Measurements from ENCODE around the gene CELF4.

Gene CELF4

GRCh38 chr18:37572736-37573135 is 7.1 kb upstream of the CELF4 start:
- no peak for DNase-seq (ENCODE audit: low spot score)

GRCh38 chr18:37571266-37571665 is 5.7 kb upstream of the CELF4 start:
- DNase-seq (ENCODE audit: low spot score): no peak

GRCh38 chr18:37570336-37570930 is 4.8 kb upstream of the CELF4 start:
- no peak for DNase-seq (ENCODE audit: low spot score)

GRCh38 chr18:37568671-37569070 is 3.1 kb upstream of the CELF4 start:
- DNase-seq (ENCODE audit: low spot score): no peak

GRCh38 chr18:37567994-37568359 is 2.4 kb upstream of the CELF4 start:
- DNase-seq (ENCODE audit: low spot score): no peak

- DNase-seq (ENCODE audit: low spot score): no peak
These were observed 1.7 kb upstream of the CELF4 start for GRCh38 chr18:37567061-37567993.

- peak; percentile 10 for DNase-seq (ENCODE audit: low spot score)
These were observed 972 bp upstream of the CELF4 start for GRCh38 chr18:37566479-37567060.

- peak; percentile 55 for DNase-seq (ENCODE audit: low spot score)
These were observed 430 bp upstream of the CELF4 start for GRCh38 chr18:37565977-37566478.

- peak; percentile 52 for DNase-seq (ENCODE audit: low spot score)
These were observed 892 bp downstream of the CELF4 start for GRCh38 chr18:37564711-37565100.

GRCh38 chr18:37563931-37564392 is 1.6 kb downstream of the CELF4 start:
- DNase-seq (ENCODE audit: low spot score): no peak

- no peak for DNase-seq (ENCODE audit: low spot score)
These were observed 3.6 kb downstream of the CELF4 start for GRCh38 chr18:37561986-37562385.

GRCh38 chr18:37560003-37560402 is 5.6 kb downstream of the CELF4 start:
- DNase-seq (ENCODE audit: low spot score): no peak

GRCh38 chr18:37559194-37559593 is 6.4 kb downstream of the CELF4 start:
- no peak for DNase-seq (ENCODE audit: low spot score)

- DNase-seq (ENCODE audit: low spot score): no peak
These were observed 11.2 kb downstream of the CELF4 start for GRCh38 chr18:37554399-37554787.

- no peak for DNase-seq (ENCODE audit: low spot score)
These were observed 11.8 kb downstream of the CELF4 start for GRCh38 chr18:37553633-37554398.

- DNase-seq (ENCODE audit: low spot score): no peak
These were observed 13.3 kb downstream of the CELF4 start for GRCh38 chr18:37552286-37552685.

GRCh38 chr18:37551846-37552245 is 13.8 kb downstream of the CELF4 start:
- DNase-seq (ENCODE audit: low spot score): no peak

- DNase-seq (ENCODE audit: low spot score): no peak
These were observed 14.3 kb downstream of the CELF4 start for GRCh38 chr18:37551249-37551648.

GRCh38 chr18:37550118-37550875 is 15.3 kb downstream of the CELF4 start:
- no peak for DNase-seq (ENCODE audit: low spot score)

- DNase-seq (ENCODE audit: low spot score): no peak
These were observed 16.8 kb downstream of the CELF4 start for GRCh38 chr18:37548679-37549289.

Data from globus pallidus (tissue), 1 donor.